ENCODE results near the gene LRP1. TPM values are rescaled to one million over a fixed set of nuclear protein-coding genes. Genes with fewer than 3 reads are reported as not detected.
A peak's percentile ranks its signal among the peaks of the same experiment; 100 is the strongest.

Gene LRP1
- total and polyA plus RNA-seq, 2 of the 13 experiments (the other 11 are each of a cell fraction or from before 2014, with no cell fraction given), result 14.7 to 30.8 TPM

DNA sequence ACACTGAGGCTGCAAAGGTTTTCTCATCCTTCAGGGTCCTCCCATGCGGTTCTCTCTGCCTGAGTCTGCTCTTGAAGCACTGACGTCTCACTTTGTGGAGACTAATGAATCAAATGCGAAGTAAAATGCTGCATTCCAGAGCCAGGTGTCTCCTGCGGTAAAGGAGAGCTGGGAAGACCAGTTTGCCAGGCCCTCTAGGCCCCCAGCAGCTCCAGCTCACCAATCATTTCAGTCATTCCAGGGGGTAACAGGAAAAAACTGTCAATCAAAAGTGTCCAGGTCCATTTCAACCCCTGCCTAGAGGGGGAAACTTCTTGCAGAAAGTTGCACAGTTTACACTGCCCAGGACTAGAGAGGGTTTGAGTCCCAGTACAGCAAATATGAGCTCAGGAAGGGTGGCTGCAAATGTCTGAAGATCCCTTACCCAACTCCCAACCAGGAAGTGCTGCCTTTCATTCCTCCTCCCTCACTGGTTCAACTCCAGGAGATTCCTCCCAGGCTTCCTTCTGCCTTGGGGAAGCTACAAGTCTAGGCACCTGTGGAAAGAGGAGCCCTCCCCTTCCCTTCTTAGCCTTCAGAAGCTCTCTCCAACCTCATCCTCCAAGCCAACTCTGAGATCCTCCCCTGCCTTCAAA is 85.6 kb downstream of the LRP1 start (continued):
- TF ChIP-seq, protein P1, sequence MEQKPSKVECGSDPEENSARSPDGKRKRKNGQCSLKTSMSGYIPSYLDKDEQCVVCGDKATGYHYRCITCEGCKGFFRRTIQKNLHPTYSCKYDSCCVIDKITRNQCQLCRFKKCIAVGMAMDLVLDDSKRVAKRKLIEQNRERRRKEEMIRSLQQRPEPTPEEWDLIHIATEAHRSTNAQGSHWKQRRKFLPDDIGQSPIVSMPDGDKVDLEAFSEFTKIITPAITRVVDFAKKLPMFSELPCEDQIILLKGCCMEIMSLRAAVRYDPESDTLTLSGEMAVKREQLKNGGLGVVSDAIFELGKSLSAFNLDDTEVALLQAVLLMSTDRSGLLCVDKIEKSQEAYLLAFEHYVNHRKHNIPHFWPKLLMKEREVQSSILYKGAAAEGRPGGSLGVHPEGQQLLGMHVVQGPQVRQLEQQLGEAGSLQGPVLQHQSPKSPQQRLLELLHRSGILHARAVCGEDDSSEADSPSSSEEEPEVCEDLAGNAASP (CRISPR knock-in tag; IDR thresholded peaks at IDR 0.05; ENCODE audit: borderline replicate concordance), result no peak
- 0 out of 2 replicates have a peak, but pooled peaks have one; percentile 31 for TF ChIP-seq CHD2 (IDR thresholded peaks at IDR 0.05; ENCODE audit: low read depth, low read length)

DNA sequence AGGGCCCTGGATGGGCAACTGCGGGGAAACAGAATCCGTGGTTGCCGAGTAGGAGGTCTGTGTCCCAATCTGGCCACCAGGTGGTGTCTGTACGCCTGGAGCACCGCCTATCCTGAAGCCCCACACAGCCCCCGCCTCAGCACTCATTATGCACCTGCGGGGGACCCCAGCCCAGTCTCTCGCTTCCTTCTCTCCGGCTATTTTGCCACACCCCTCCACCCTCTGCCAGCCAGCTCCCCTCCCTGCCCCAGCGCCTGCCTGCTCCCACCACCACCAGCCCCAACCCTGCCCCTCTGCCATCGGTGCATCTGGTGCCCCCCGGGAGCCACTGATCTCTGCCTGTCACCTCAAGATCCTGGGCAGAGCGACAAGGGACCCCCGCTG is 86.1 kb downstream of the LRP1 start:
- Histone ChIP-seq H2AFZ (ENCODE audit: low read length) (no peak overlapping the region), H4K20me1 (ENCODE audit: insufficient read depth, low read length) (peaks cover 9% of the 10 kb centered on the region; the same call in 1 of the 2 replicates), H3K4me3 (replicated peaks in 1 of 3; ENCODE audit: insufficient read depth in 1 of 3, low read depth in 2 of 3, low read length in 3 of 3) (no peak overlapping the region), H3K27me3 (ENCODE audit: control insufficient read depth in 1 of 2, insufficient read depth in 2 of 2, low read length in 2 of 2) (peaks cover 12 to 45% of the 10 kb centered on the region in 2 experiments), H3K79me2 (ENCODE audit: insufficient read depth, low read length) (no peaks in the 10 kb centered on the region), H3K4me1 (ENCODE audit: insufficient read depth, low read length) (peaks cover 37% of the 10 kb centered on the region), H3K4me2 (ENCODE audit: low read depth, low read length) (no peak overlapping the region), H3K36me3 (replicated peaks in 1 of 2; ENCODE audit: control insufficient read depth in 1 of 2, insufficient read depth in 2 of 2, low read length in 2 of 2) (peaks cover 18 to 30% of the 10 kb centered on the region in 2 experiments; a peak in 4 of 5 replicates), H3K27ac (ENCODE audit: extremely low read length, insufficient read depth, low read length) (no peak overlapping the region), H3K9ac (ENCODE audit: insufficient read depth, low read depth, low read length) (no peak overlapping the region), H3K9me3 (ENCODE audit: low read length) (no peaks in the 10 kb centered on the region)
- peak; percentile 26 for FAIRE-seq
- ChIA-PET POLR2A (interaction anchor here (1.7 to 2.6 kb wide), 2 partner anchors 15 to 28 kb away, joined by 8 to 14 read pairs; partner anchors contain the start of gene SHMT2), CTCF (ENCODE audit: low intra/inter-chr PET ratio, low total read pairs) (interaction anchor here (3.2 to 9.8 kb wide), 2 partner anchors 10 to 26 kb away, joined by 8 to 308 read pairs; a partner anchor contains a TSS)
- 21% methylated on average over 8 of the region's 14 CpGs for WGBS (ENCODE audit: low lambda C conversion rate)
- BruUV-seq (replicated peaks), result no TSS peak
- in situ Hi-C loops (cut with HindIII; ENCODE audit: extremely low pct_ligation_motif_present, low pct_unique_long_range_greater_than_20kb), result no loop called here
- intact Hi-C loops (cut with micrococcal nuclease; ENCODE audit: unreplicated experiment), result loop anchor here (1.0 kb wide), 1 partner anchor 29 kb away; no protein-coding TSS in a partner anchor
- peak; percentile 51 for DNase-seq (ENCODE audit: low spot score)
- peak; percentile 70 for ATAC-seq
- TF ChIP-seq ZNF33A (CRISPR knock-in tag; IDR thresholded peaks at IDR 0.05; ENCODE audit: borderline replicate concordance), result no peak
- TF ChIP-seq HCFC1 (IDR thresholded peaks at IDR 0.05; ENCODE audit: low read depth, low read length), result no peak
- TF ChIP-seq ZSCAN29 (CRISPR knock-in tag; conservative IDR thresholded peaks at IDR 0.05), result no peak
- no peak for TF ChIP-seq ZNF775 (CRISPR knock-in tag; IDR thresholded peaks at IDR 0.05; ENCODE audit: borderline replicate concordance)
- TF ChIP-seq ZNF660 (CRISPR knock-in tag; IDR thresholded peaks at IDR 0.05; ENCODE audit: borderline replicate concordance, low read depth), result no peak
- TF ChIP-seq, protein P2, sequence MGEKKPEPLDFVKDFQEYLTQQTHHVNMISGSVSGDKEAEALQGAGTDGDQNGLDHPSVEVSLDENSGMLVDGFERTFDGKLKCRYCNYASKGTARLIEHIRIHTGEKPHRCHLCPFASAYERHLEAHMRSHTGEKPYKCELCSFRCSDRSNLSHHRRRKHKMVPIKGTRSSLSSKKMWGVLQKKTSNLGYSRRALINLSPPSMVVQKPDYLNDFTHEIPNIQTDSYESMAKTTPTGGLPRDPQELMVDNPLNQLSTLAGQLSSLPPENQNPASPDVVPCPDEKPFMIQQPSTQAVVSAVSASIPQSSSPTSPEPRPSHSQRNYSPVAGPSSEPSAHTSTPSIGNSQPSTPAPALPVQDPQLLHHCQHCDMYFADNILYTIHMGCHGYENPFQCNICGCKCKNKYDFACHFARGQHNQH (CRISPR knock-in tag; IDR thresholded peaks at IDR 0.05), result no peak
- TF ChIP-seq, protein P3, sequence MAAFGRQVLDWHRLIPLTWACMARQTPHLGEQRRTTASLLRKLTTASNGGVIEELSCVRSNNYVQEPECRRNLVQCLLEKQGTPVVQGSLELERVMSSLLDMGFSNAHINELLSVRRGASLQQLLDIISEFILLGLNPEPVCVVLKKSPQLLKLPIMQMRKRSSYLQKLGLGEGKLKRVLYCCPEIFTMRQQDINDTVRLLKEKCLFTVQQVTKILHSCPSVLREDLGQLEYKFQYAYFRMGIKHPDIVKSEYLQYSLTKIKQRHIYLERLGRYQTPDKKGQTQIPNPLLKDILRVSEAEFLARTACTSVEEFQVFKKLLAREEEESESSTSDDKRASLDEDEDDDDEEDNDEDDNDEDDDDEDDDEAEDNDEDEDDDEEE (CRISPR knock-in tag; IDR thresholded peaks at IDR 0.05), result no peak
- 0 out of 2 replicates have a peak, but pooled peaks have one; percentile 26 for TF ChIP-seq ZNF263 (CRISPR knock-in tag; IDR thresholded peaks at IDR 0.05)
- TF ChIP-seq ISX (CRISPR knock-in tag; conservative IDR thresholded peaks at IDR 0.05), result no peak
- peak; percentile 95 for TF ChIP-seq AGO1 (IDR thresholded peaks at IDR 0.05; ENCODE audit: low read depth, low read length, poor library complexity, severe bottlenecking)
- no peak for TF ChIP-seq SIN3A (IDR thresholded peaks at IDR 0.05; ENCODE audit: borderline replicate concordance, low read depth, low read length)
- TF ChIP-seq XRCC5 (optimal IDR thresholded peaks at IDR 0.05; ENCODE audit: low read length), result peak; percentile 45
- no peak for TF ChIP-seq ZSCAN30 (CRISPR knock-in tag; IDR thresholded peaks at IDR 0.05)
- TF ChIP-seq ZNF777 (CRISPR knock-in tag; IDR thresholded peaks at IDR 0.05), result no peak
- TF ChIP-seq, protein P4, sequence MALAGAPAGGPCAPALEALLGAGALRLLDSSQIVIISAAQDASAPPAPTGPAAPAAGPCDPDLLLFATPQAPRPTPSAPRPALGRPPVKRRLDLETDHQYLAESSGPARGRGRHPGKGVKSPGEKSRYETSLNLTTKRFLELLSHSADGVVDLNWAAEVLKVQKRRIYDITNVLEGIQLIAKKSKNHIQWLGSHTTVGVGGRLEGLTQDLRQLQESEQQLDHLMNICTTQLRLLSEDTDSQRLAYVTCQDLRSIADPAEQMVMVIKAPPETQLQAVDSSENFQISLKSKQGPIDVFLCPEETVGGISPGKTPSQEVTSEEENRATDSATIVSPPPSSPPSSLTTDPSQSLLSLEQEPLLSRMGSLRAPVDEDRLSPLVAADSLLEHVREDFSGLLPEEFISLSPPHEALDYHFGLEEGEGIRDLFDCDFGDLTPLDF (CRISPR knock-in tag; IDR thresholded peaks at IDR 0.05), result no peak
- TF ChIP-seq SMAD9 (CRISPR knock-in tag; IDR thresholded peaks at IDR 0.05), result no peak

Measured in HepG2 (cell line).